Neural cell (in vitro differentiated cells): Measurements from ENCODE around the gene CPSF2. TPM values are rescaled to one million over a fixed set of nuclear protein-coding genes. Genes with fewer than 3 reads are reported as not detected.

Experiments
- H2AFZ ChIP-seq: fragments of 200-600, 300-800 bp; sonication (generic), shearing (Covaris generic); 2 replicates; pipeline ENCODE4 v1.6.0; 2014; ENCODE audit warnings: low read depth, mild to moderate bottlenecking, antibody characterized with exemption, low read length, moderate library complexity
- H3F3A ChIP-seq: fragments of 200-600 bp; shearing (Covaris generic); 2 replicates; pipeline ENCODE4 v1.6.1; 2016; ENCODE audit warnings: mild to moderate bottlenecking, moderate library complexity, mixed read lengths, antibody characterized with exemption, low read length; ENCODE audit not compliant: insufficient read depth, poor library complexity, severe bottlenecking
- H3K27ac ChIP-seq: fragments of 200-600, 300-800 bp; sonication (generic), shearing (Covaris generic); 2 replicates; pipeline ENCODE4 v1.5.1; 2014; ENCODE audit warnings: mild to moderate bottlenecking, low read length, moderate library complexity
- H3K27me3 ChIP-seq: fragments of 300-800, 200-600 bp; sonication (generic), shearing (Covaris generic); 2 replicates; pipeline ENCODE4 v1.6.0; 2014; ENCODE audit warnings: mild to moderate bottlenecking, low read depth, low read length, moderate library complexity; ENCODE audit not compliant: insufficient read depth
- H3K36me3 ChIP-seq: fragments of 300-800, 200-600 bp; sonication (generic), shearing (Covaris generic); 2 replicates; pipeline ENCODE4 v1.5.1; 2014; ENCODE audit warnings: mild to moderate bottlenecking, antibody characterized with exemption, low read length, moderate library complexity; ENCODE audit not compliant: insufficient read depth
- H3K4me2 ChIP-seq: fragments of 300-800, 200-600 bp; sonication (generic), shearing (Covaris generic); 2 replicates; pipeline ENCODE4 v1.6.0; 2014; ENCODE audit warnings: mild to moderate bottlenecking, low read length
- H3K4me3 ChIP-seq: fragments of 300-800, 200-600 bp; sonication (generic), shearing (Covaris generic); 2 replicates; pipeline ENCODE4 v1.5.1; 2014; ENCODE audit warnings: mild to moderate bottlenecking, low read length, moderate library complexity
- H3K79me2 ChIP-seq: fragments of 200-600 bp; shearing (Covaris generic); replicated peaks from 2 replicates; pipeline ENCODE4 v1.6.0; 2014; ENCODE audit warnings: mild to moderate bottlenecking, low read length, moderate library complexity; ENCODE audit not compliant: insufficient read depth
- H3K9ac ChIP-seq: fragments of 300-800, 200-600 bp; sonication (generic), shearing (Covaris generic); 2 replicates; pipeline ENCODE4 v1.6.1; 2016; ENCODE audit warnings: mild to moderate bottlenecking, low read length, mixed read lengths
- H3K9me2 ChIP-seq: fragments of 200-600 bp; shearing (Covaris generic); 2 replicates; pipeline ENCODE4 v1.6.1; 2016; ENCODE audit warnings: mild to moderate bottlenecking, low read length, mixed read lengths; ENCODE audit not compliant: insufficient read depth
- H3K9me3 ChIP-seq: fragments of 200-600, 300-800 bp; sonication (generic), shearing (Covaris generic); 2 replicates; pipeline ENCODE4 v1.6.1; 2016; ENCODE audit warnings: mild to moderate bottlenecking, mixed run types, low read length, moderate library complexity, mixed read lengths
- H4K20me1 ChIP-seq: fragments of 200-600 bp; shearing (Covaris generic); 2 replicates; pipeline ENCODE4 v1.6.1; 2016; ENCODE audit warnings: mild to moderate bottlenecking, mixed run types; ENCODE audit not compliant: insufficient read depth
- EP300 ChIP-seq: fragments of 450-650 bp; conservative IDR thresholded peaks from 2 replicates; pipeline ENCODE4 v1.6.1; 2014; ENCODE audit warnings: antibody characterized with exemption, mild to moderate bottlenecking, moderate library complexity; ENCODE audit not compliant: poor library complexity, severe bottlenecking
- EZH2 ChIP-seq: fragments of 200-600, 300-800 bp; shearing (Covaris generic), sonication (generic); IDR thresholded peaks from 2 replicates; pipeline ENCODE4 v1.6.1; 2014; ENCODE audit warnings: antibody characterized with exemption, low read length, borderline replicate concordance, mild to moderate bottlenecking; ENCODE audit not compliant: insufficient read depth, poor library complexity, severe bottlenecking
- MXI1 ChIP-seq: fragments of 450-650 bp; conservative IDR thresholded peaks from 2 replicates; pipeline ENCODE4 v1.6.1; 2014; ENCODE audit warnings: antibody characterized with exemption, mild to moderate bottlenecking; ENCODE audit not compliant: poor library complexity, severe bottlenecking
- POLR2AphosphoS5 ChIP-seq: IDR thresholded peaks from 2 replicates; pipeline ENCODE4 v1.6.1; 2012
- RAD21 ChIP-seq: fragments of 450-650 bp; conservative IDR thresholded peaks from 2 replicates; pipeline ENCODE4 v1.6.1; 2014; ENCODE audit warnings: antibody characterized with exemption, mild to moderate bottlenecking, moderate library complexity
- SMC3 ChIP-seq: fragments of 450-650 bp; conservative IDR thresholded peaks from 2 replicates; pipeline ENCODE4 v1.6.1; 2014; ENCODE audit warnings: antibody characterized with exemption, mild to moderate bottlenecking, moderate library complexity; ENCODE audit not compliant: poor library complexity
- TAF1 ChIP-seq: IDR thresholded peaks from 2 replicates; pipeline ENCODE4 v1.6.1; 2012; ENCODE audit warnings: low read depth
- polyA plus RNA-seq: library from polyadenylated mRNA; depleted of rRNA; stranded (reverse); fragments of >200 nt; gene quantifications from 2 replicates; pipeline ENCODE4 v1.2.3, GENCODE V29; 2014
- TF ChIP-seq, protein P1 (sequence below): IDR thresholded peaks from 2 replicates; pipeline ENCODE4 v1.6.1; 2012; ENCODE audit warnings: borderline replicate concordance
- TF ChIP-seq, protein P2 (sequence below): fragments of 450-650 bp; IDR thresholded peaks from 2 replicates; pipeline ENCODE4 v1.5.1; 2014; ENCODE audit warnings: antibody characterized with exemption, mild to moderate bottlenecking, moderate library complexity; ENCODE audit not compliant: poor library complexity, severe bottlenecking

Gene CPSF2
- polyA plus RNA-seq, 1 donor from 2014 or later = 18.5 TPM

DNA sequence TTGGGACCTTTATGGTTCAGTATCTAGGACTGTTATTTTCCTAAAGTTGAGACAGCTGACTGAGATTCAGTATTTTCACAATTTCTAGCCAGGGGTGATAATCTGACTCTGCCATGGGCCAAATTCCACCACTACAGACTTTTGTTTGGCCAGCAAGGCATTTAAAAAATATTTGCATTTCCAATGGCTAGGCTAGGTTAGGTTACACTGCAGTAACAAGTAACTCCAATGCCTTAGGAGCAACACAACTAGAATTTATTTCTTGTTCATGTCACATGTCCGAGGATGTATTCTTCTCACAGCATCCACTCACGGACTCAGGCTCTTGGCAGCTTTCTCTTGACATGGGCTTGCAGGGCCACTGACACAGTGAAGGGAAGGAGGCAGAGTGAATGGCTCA lies 83.0 kb downstream of the CPSF2 start:
- no peaks in the 10 kb centered on the region for H3K27me3 ChIP-seq
- no peaks in the 10 kb centered on the region for H3K79me2 ChIP-seq
- H4K20me1 ChIP-seq = no peaks in the 10 kb centered on the region
- H3K36me3 ChIP-seq = no peaks in the 10 kb centered on the region
- H3K9me3 ChIP-seq = no peaks in the 10 kb centered on the region
- no peaks in the 10 kb centered on the region for H3F3A ChIP-seq
- no peak overlapping the region for H3K4me3 ChIP-seq
- no peak overlapping the region for H3K4me2 ChIP-seq
- no peak for TF ChIP-seq POLR2AphosphoS5
- TF ChIP-seq TAF1 = no peak
- TF ChIP-seq, protein P1, sequence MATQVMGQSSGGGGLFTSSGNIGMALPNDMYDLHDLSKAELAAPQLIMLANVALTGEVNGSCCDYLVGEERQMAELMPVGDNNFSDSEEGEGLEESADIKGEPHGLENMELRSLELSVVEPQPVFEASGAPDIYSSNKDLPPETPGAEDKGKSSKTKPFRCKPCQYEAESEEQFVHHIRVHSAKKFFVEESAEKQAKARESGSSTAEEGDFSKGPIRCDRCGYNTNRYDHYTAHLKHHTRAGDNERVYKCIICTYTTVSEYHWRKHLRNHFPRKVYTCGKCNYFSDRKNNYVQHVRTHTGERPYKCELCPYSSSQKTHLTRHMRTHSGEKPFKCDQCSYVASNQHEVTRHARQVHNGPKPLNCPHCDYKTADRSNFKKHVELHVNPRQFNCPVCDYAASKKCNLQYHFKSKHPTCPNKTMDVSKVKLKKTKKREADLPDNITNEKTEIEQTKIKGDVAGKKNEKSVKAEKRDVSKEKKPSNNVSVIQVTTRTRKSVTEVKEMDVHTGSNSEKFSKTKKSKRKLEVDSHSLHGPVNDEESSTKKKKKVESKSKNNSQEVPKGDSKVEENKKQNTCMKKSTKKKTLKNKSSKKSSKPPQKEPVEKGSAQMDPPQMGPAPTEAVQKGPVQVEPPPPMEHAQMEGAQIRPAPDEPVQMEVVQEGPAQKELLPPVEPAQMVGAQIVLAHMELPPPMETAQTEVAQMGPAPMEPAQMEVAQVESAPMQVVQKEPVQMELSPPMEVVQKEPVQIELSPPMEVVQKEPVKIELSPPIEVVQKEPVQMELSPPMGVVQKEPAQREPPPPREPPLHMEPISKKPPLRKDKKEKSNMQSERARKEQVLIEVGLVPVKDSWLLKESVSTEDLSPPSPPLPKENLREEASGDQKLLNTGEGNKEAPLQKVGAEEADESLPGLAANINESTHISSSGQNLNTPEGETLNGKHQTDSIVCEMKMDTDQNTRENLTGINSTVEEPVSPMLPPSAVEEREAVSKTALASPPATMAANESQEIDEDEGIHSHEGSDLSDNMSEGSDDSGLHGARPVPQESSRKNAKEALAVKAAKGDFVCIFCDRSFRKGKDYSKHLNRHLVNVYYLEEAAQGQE = no peak
- TF ChIP-seq EP300 = no peak
- TF ChIP-seq RAD21 = no peak
- TF ChIP-seq EZH2 = no peak
- TF ChIP-seq, protein P2, sequence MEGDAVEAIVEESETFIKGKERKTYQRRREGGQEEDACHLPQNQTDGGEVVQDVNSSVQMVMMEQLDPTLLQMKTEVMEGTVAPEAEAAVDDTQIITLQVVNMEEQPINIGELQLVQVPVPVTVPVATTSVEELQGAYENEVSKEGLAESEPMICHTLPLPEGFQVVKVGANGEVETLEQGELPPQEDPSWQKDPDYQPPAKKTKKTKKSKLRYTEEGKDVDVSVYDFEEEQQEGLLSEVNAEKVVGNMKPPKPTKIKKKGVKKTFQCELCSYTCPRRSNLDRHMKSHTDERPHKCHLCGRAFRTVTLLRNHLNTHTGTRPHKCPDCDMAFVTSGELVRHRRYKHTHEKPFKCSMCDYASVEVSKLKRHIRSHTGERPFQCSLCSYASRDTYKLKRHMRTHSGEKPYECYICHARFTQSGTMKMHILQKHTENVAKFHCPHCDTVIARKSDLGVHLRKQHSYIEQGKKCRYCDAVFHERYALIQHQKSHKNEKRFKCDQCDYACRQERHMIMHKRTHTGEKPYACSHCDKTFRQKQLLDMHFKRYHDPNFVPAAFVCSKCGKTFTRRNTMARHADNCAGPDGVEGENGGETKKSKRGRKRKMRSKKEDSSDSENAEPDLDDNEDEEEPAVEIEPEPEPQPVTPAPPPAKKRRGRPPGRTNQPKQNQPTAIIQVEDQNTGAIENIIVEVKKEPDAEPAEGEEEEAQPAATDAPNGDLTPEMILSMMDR = no peak
- no peak for TF ChIP-seq SMC3
- TF ChIP-seq MXI1 = no peak
- H3K9me2 ChIP-seq = no peaks in the 10 kb centered on the region
- H3K27ac ChIP-seq = no peak overlapping the region
- H3K9ac ChIP-seq = no peak overlapping the region
- H2AFZ ChIP-seq = no peak overlapping the region

DNA sequence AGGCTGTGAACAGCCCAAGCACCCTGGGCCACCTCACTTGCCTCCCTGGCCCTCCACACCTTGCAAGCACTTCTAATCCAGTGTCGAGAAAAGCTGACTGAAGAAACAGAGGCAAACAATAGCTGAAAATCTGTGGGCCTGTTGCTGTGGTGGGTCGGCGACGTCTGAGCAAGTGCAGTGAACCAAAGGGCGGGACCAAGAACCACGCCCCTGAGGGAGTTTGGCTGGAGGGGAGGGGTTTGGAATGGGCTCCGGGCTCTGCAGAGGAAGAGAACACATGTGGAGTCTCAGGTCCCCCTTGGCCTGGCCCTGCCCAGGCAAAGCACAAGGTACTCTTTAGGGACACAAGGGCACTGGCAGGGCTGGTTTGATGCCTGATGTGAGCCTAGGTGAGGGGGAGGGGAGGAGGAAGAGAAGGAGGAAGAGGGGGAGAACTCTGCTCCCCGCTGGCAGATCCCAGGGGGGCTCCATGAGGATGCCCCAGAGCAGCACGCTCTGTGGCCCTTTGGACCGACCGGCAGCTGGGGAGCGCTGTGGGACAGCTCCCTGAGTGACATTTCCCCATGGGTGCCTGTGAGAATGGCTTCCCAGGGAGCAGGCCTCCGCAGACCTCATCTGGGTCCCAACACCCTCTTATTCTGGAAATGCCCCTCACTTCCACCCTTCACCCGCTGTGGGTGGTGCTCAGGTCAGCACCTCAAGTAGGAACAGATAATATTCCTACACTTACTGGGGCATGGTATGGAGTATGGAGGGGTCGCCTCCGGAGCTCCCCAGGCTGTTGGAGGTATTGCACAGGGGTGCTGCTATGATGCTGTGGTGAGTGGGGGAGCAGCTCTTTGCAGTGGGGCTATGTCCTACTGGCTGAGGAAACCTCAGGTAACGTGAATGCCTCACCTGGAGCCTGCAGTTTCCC lies 85.5 kb downstream of the CPSF2 start:
- H3K4me3 ChIP-seq = no peak overlapping the region
- no peak overlapping the region for H2AFZ ChIP-seq
- no peak overlapping the region for H3K27ac ChIP-seq
- H3K9me2 ChIP-seq = no peaks in the 10 kb centered on the region
- no peak overlapping the region for H3K9ac ChIP-seq
- H4K20me1 ChIP-seq = no peaks in the 10 kb centered on the region
- H3K4me2 ChIP-seq = no peak overlapping the region
- H3K27me3 ChIP-seq = no peaks in the 10 kb centered on the region
- H3K36me3 ChIP-seq = no peaks in the 10 kb centered on the region
- H3K79me2 ChIP-seq = no peaks in the 10 kb centered on the region
- H3K9me3 ChIP-seq = no peaks in the 10 kb centered on the region
- TF ChIP-seq POLR2AphosphoS5 (no peak), SMC3 (no peak), TAF1 (no peak), RAD21 (no peak), MXI1 (no peak), EP300 (no peak), EZH2 (no peak)
- TF ChIP-seq, protein P2 = no peak
- TF ChIP-seq, protein P1 = no peak
- H3F3A ChIP-seq = no peaks in the 10 kb centered on the region
